Ammon's horn (tissue), 1 donor: ENCODE results near the gene STOML2.

Source experiments
- DNase-seq: peaks from one replicate; pipeline ENCODE4 v3.0.0-alpha.2; 2016; ENCODE audit warnings: low spot score

Gene STOML2

GRCh38 chr9:35072461-35073278, 30.3 kb downstream of the STOML2 start, which contains the start of gene VCP:
Gene VCP, minus strand, starts transcription at chr9:35072625. Its CDS starts 272 bp downstream, at chr9:35072353.
- peak; percentile 100 for DNase-seq

GRCh38 chr9:35071814-35072460, 31.0 kb downstream of the STOML2 start:
- peak; percentile 76 for DNase-seq

- DNase-seq = no peak
Observed at GRCh38 chr9:35070823-35071813, 31.8 kb downstream of the STOML2 start.

GRCh38 chr9:35069020-35069419, 33.9 kb downstream of the STOML2 start:
- DNase-seq = no peak

GRCh38 chr9:35067056-35067455, 35.9 kb downstream of the STOML2 start:
- no peak for DNase-seq

GRCh38 chr9:35060548-35061207, 42.3 kb downstream of the STOML2 start:
- DNase-seq = no peak

GRCh38 chr9:35059438-35059837, 43.5 kb downstream of the STOML2 start:
- DNase-seq = no peak

- DNase-seq = no peak
Observed at GRCh38 chr9:35057271-35057620, 45.7 kb downstream of the STOML2 start.

- DNase-seq = no peak
Observed at GRCh38 chr9:35056571-35057270, 46.2 kb downstream of the STOML2 start.

- no peak for DNase-seq
Observed at GRCh38 chr9:35054871-35055644, 47.9 kb downstream of the STOML2 start.

GRCh38 chr9:35054185-35054835, 48.6 kb downstream of the STOML2 start:
- DNase-seq = no peak

GRCh38 chr9:35051069-35051967, 51.6 kb downstream of the STOML2 start:
- DNase-seq = peak; percentile 48
